Kidney epithelial cell (primary cell): ENCODE measurements around the gene RAP1GAP2. TPM values are rescaled to one million over a fixed set of nuclear protein-coding genes. Genes with fewer than 3 reads are reported as not detected.

ENCODE experiments used
- DNase-seq: peaks from one replicate; pipeline ENCODE4 v3.0.0-alpha.2; 2010; ENCODE audit warnings: low read depth
- H3K27me3 ChIP-seq: 2 replicates; pipeline ENCODE4 v1.6.0; 2011; ENCODE audit warnings: low read length; ENCODE audit not compliant: control insufficient read depth, insufficient read depth
- H3K36me3 ChIP-seq: 2 replicates; pipeline ENCODE4 v1.5.1; 2011; ENCODE audit warnings: low read length; ENCODE audit not compliant: control insufficient read depth, insufficient read depth
- H3K4me3 ChIP-seq: 2 replicates; pipeline ENCODE4 v1.5.1; 2011; ENCODE audit warnings: low read depth, mild to moderate bottlenecking, control low read depth, low read length
- CTCF ChIP-seq: IDR thresholded peaks from 2 replicates; pipeline ENCODE4 v1.5.1; 2011; ENCODE audit warnings: mild to moderate bottlenecking, moderate library complexity, low read length, control low read depth, inconsistent platforms; ENCODE audit not compliant: insufficient read depth, poor library complexity, severe bottlenecking
- total RNA-seq: library from RNA; depleted of rRNA; stranded (reverse); fragments of >200 nt; gene quantifications from 2 replicates; pipeline ENCODE4 v1.2.3, GENCODE V29; 2015

The RAP1GAP2 gene
- total RNA-seq, 1 donor from 2014 or later, result 51.6 TPM

DNA sequence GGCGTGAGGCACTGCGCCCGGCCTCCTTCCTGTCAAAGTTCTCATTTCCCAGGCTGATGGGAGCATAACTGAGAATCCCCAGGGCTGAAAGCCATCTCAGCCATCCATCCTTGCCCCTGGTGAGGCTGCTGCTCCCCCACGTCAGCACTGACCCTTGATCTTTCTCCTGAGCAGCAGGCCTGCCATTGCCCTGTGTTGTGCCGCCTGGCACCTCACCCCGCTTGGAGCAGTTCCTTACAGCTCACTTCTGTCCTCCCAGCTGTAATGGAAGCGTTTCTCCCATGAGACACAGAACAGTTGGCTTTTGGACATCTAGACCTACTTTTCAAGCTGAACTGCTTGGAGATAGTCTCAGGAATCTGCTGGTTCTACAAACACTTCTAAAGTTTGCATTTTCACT lies 215.7 kb downstream of the RAP1GAP2 start:
- no peak for DNase-seq
- Histone ChIP-seq H3K36me3 (peaks cover 1% of the 10 kb centered on the region), H3K4me3 (no peak overlapping the region), H3K27me3 (no peaks in the 10 kb centered on the region)
- TF ChIP-seq CTCF, result no peak

DNA sequence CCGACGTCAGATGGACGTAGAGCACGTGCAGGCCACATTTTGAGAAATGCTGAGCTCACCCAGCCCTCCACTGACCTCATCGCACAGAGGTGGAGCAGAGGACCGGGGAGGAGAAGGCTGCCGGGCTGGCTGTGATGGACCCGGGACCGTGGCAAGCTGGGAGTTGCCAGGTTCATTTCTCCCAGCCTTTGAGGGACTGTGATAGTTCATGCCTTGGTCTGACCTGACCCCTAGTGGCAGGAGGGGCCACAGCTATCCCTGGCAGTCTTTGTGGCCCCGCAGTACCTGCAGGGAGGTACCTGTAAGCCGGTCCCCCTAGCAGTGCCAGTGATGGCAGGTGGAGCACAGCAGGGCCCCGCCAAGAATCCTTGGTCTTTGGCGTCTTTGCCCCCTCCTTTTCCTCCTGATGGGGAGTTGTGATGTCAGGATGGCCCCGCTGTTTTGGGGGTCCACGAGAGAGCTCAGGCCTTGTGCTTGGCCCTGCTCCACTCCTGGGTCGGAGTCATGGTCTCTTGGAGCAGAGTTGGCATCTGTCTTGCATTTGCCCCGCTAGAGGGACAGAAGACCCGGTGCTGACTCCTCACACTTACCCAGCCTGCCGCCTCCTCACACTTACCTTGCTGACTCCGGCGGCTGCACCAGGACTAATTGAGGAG lies 216.8 kb downstream of the RAP1GAP2 start:
- Histone ChIP-seq H3K4me3 (no peak overlapping the region), H3K27me3 (no peaks in the 10 kb centered on the region), H3K36me3 (no peaks in the 10 kb centered on the region)
- no peak for DNase-seq
- TF ChIP-seq CTCF, result peak; percentile 62

- no peak for DNase-seq
- no peaks in the 10 kb centered on the region for H3K36me3 ChIP-seq
- no peaks in the 10 kb centered on the region for H3K27me3 ChIP-seq
- no peak overlapping the region for H3K4me3 ChIP-seq
- no peak for TF ChIP-seq CTCF
These were observed 219.7 kb downstream of the RAP1GAP2 start for GRCh38 chr17:3015890-3016289.

DNA sequence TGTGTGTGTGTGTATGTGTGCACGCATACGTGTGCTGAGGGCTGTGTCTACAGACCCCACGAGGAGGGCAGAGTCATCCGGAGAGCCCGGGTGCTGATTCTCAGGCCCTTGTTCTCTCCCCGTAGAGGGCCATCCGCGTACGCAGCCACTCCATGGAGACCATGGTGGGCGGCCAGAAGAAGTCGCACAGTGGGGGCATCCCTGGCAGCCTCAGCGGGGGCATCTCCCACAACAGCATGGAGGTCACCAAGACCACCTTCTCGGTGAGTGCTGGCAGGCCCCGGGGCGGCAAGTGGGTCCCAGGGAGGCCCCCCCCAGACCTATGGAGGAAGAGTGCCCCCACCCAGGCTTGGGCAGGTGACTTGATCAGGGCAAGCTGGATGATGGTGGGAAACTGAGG lies 221.7 kb downstream of the RAP1GAP2 start:
- DNase-seq, result no peak
- no peak for TF ChIP-seq CTCF
- no peaks in the 10 kb centered on the region for H3K36me3 ChIP-seq
- no peak overlapping the region for H3K4me3 ChIP-seq
- no peaks in the 10 kb centered on the region for H3K27me3 ChIP-seq

DNA sequence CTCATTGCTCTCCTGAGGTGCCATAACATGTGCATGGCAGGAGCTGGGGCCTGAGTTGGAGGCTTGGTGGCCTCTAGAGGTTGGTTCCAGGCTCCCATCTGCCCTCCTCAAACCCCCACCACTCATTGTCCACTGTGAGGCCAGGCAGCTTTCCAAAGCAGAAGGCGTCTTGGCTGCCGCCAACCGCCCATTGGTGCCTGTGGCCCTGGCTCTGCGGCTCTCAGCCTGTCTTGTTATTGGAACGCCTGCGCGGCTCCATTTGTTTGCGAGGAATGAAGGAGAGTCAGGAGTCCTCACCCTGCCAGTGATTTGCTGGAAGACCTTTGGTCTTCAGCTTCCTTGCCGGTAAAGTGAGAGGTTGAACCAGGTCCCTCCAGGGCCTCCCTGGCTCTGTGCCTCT lies 223.5 kb downstream of the RAP1GAP2 start:
- Histone ChIP-seq H3K27me3 (no peaks in the 10 kb centered on the region), H3K4me3 (no peak overlapping the region), H3K36me3 (no peaks in the 10 kb centered on the region)
- no peak for TF ChIP-seq CTCF
- DNase-seq, result no peak

DNA sequence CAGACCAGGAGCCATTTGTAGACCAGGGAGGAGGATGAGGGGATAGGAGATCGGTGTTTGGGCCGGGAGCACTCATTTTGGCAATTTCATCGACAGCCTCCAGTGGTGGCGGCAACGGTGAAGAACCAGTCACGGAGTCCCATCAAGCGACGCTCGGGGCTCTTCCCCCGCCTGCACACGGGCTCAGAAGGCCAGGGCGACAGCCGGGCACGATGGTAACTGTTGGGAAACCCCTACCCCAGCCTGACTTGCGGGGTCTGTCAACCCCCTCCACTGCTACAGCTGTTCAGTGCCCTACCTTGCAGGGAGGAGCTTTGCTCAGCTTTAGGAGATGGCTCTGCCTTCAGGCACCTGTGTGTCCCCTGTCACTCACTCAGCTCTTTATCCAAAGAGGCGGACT lies 224.1 kb downstream of the RAP1GAP2 start:
- no peaks in the 10 kb centered on the region for H3K27me3 ChIP-seq
- DNase-seq, result no peak
- TF ChIP-seq CTCF, result no peak
- H3K36me3 ChIP-seq, result no peaks in the 10 kb centered on the region
- no peak overlapping the region for H3K4me3 ChIP-seq
